Activated CD8-positive, alpha-beta memory T cell treated with anti-CD3 and anti-CD28 coated beads, Interleukin-2, amount 10 ng/mL, durations not matched to agents 7 days and 5 days (primary cell): ENCODE measurements around the gene MSX2. TPM values are rescaled to one million over a fixed set of nuclear protein-coding genes. Genes with fewer than 3 reads are reported as not detected.

Source experiments
- ATAC-seq: fragments of 150-1000 bp; cut with Tn5 transposase; one replicate; pipeline ENCODE4 v1.10.0; 2021; ENCODE audit warnings: moderate library complexity
- CTCF ChIA-PET: fragments of 350-600 bp; sonication (Branson Sonifier 250); formaldehyde crosslinking; loops from one replicate; lab custom pipeline; 2021; ENCODE audit warnings: antibody characterized with exemption; lab: Charles Lee
- DNase-seq: peaks from one replicate; pipeline ENCODE4 v3.0.0-alpha.2; 2020
- H3K27ac Mint-ChIP-seq: one replicate; pipeline ENCODE4 v1.8.0; 2021; ENCODE audit warnings: mild to moderate bottlenecking, mixed read lengths
- H3K27me3 Mint-ChIP-seq: one replicate; pipeline ENCODE4 v1.8.0; 2021; ENCODE audit warnings: mixed read lengths
- H3K36me3 Mint-ChIP-seq: one replicate; pipeline ENCODE4 v1.8.0; 2021; ENCODE audit warnings: mild to moderate bottlenecking, mixed read lengths
- H3K4me1 Mint-ChIP-seq: one replicate; pipeline ENCODE4 v1.8.0; 2021; ENCODE audit warnings: mixed read lengths
- H3K4me3 Mint-ChIP-seq: one replicate; pipeline ENCODE4 v1.8.0; 2021; ENCODE audit warnings: mild to moderate bottlenecking, moderate library complexity, mixed read lengths
- H3K9me3 Mint-ChIP-seq: one replicate; pipeline ENCODE4 v1.8.0; 2022; ENCODE audit warnings: low read depth, mixed read lengths
- total RNA-seq, 2 experiments: library from RNA; stranded (reverse); gene quantifications; one replicate each; pipeline ENCODE4 v1.2.3, GENCODE V29; 2021

Gene MSX2
- total RNA-seq, 2 experiments from 2014 or later, result not detected

- no peaks in the 10 kb centered on the region for H3K4me1 Mint-ChIP-seq
- no peaks in the 10 kb centered on the region for H3K36me3 Mint-ChIP-seq
- DNase-seq, result no peak
- peaks cover 74% of the 10 kb centered on the region for H3K27me3 Mint-ChIP-seq
- H3K9me3 Mint-ChIP-seq, result no peaks in the 10 kb centered on the region
- no peak overlapping the region for H3K4me3 Mint-ChIP-seq
- CTCF ChIA-PET, result no interaction called here
- H3K27ac Mint-ChIP-seq, result no peak overlapping the region
- ATAC-seq, result no peak
These were observed 9.5 kb downstream of the MSX2 start for GRCh38 chr5:174733836-174734235.

- no peaks in the 10 kb centered on the region for H3K4me1 Mint-ChIP-seq
- CTCF ChIA-PET, result no interaction called here
- H3K27ac Mint-ChIP-seq, result no peak overlapping the region
- no peaks in the 10 kb centered on the region for H3K9me3 Mint-ChIP-seq
- H3K27me3 Mint-ChIP-seq, result peaks cover 68% of the 10 kb centered on the region
- DNase-seq, result no peak
- H3K36me3 Mint-ChIP-seq, result no peaks in the 10 kb centered on the region
- ATAC-seq, result no peak
- H3K4me3 Mint-ChIP-seq, result no peak overlapping the region
These were observed 10.5 kb downstream of the MSX2 start for GRCh38 chr5:174734571-174735497.

- ATAC-seq (no peak), DNase-seq (no peak)
- H3K36me3 Mint-ChIP-seq, result no peaks in the 10 kb centered on the region
- CTCF ChIA-PET, result no interaction called here
- no peak overlapping the region for H3K27ac Mint-ChIP-seq
- no peaks in the 10 kb centered on the region for H3K9me3 Mint-ChIP-seq
- no peaks in the 10 kb centered on the region for H3K4me1 Mint-ChIP-seq
- H3K27me3 Mint-ChIP-seq, result peaks cover 67% of the 10 kb centered on the region
- H3K4me3 Mint-ChIP-seq, result no peak overlapping the region
These were observed 11.3 kb downstream of the MSX2 start for GRCh38 chr5:174735498-174736330.

GRCh38 chr5:174736331-174736721, 11.9 kb downstream of the MSX2 start:
- Mint-ChIP-seq H3K4me1 (no peaks in the 10 kb centered on the region), H3K9me3 (peaks cover 2% of the 10 kb centered on the region), H3K27me3 (peaks cover 61% of the 10 kb centered on the region), H3K27ac (no peak overlapping the region), H3K36me3 (no peaks in the 10 kb centered on the region), H3K4me3 (no peak overlapping the region)
- no peak for DNase-seq
- CTCF ChIA-PET, result no interaction called here
- no peak for ATAC-seq

- no peak for ATAC-seq
These were observed 12.4 kb downstream of the MSX2 start for GRCh38 chr5:174736777-174737176.

GRCh38 chr5:174737330-174737729, 12.9 kb downstream of the MSX2 start:
- peaks cover 5% of the 10 kb centered on the region for H3K9me3 Mint-ChIP-seq
- CTCF ChIA-PET, result no interaction called here
- H3K27ac Mint-ChIP-seq, result no peak overlapping the region
- ATAC-seq (no peak), DNase-seq (no peak)
- H3K4me1 Mint-ChIP-seq, result no peaks in the 10 kb centered on the region
- H3K27me3 Mint-ChIP-seq, result peaks cover 51% of the 10 kb centered on the region
- H3K36me3 Mint-ChIP-seq, result no peaks in the 10 kb centered on the region
- H3K4me3 Mint-ChIP-seq, result no peak overlapping the region

More at GRCh38 chr5:174736777-174737176, 12.4 kb downstream of the MSX2 start:
- CTCF ChIA-PET, result no interaction called here
- DNase-seq, result no peak
- Mint-ChIP-seq H3K27me3 (peaks cover 56% of the 10 kb centered on the region), H3K4me3 (no peak overlapping the region), H3K9me3 (peaks cover 5% of the 10 kb centered on the region), H3K4me1 (no peaks in the 10 kb centered on the region), H3K36me3 (no peaks in the 10 kb centered on the region), H3K27ac (no peak overlapping the region)

GRCh38 chr5:174741352-174741751, 17.0 kb downstream of the MSX2 start:
- no peak overlapping the region for H3K27ac Mint-ChIP-seq
- no peaks in the 10 kb centered on the region for H3K4me1 Mint-ChIP-seq
- peaks cover 2% of the 10 kb centered on the region for H3K36me3 Mint-ChIP-seq
- H3K9me3 Mint-ChIP-seq, result peaks cover 15% of the 10 kb centered on the region
- H3K4me3 Mint-ChIP-seq, result no peak overlapping the region
- ATAC-seq (no peak), DNase-seq (no peak)
- peaks cover 12% of the 10 kb centered on the region for H3K27me3 Mint-ChIP-seq
- CTCF ChIA-PET, result no interaction called here

GRCh38 chr5:174744896-174745295, 20.5 kb downstream of the MSX2 start:
- no peaks in the 10 kb centered on the region for H3K4me1 Mint-ChIP-seq
- H3K36me3 Mint-ChIP-seq, result peaks cover 2% of the 10 kb centered on the region
- H3K27me3 Mint-ChIP-seq, result peaks cover 11% of the 10 kb centered on the region
- H3K4me3 Mint-ChIP-seq, result no peak overlapping the region
- H3K9me3 Mint-ChIP-seq, result peaks cover 15% of the 10 kb centered on the region
- DNase-seq (no peak), ATAC-seq (no peak)
- CTCF ChIA-PET, result no interaction called here
- no peak overlapping the region for H3K27ac Mint-ChIP-seq

GRCh38 chr5:174745590-174746103, 21.3 kb downstream of the MSX2 start:
- Mint-ChIP-seq H3K4me3 (no peak overlapping the region), H3K9me3 (peaks cover 15% of the 10 kb centered on the region)
- ATAC-seq, result no peak

GRCh38 chr5:174750711-174751110, 26.3 kb downstream of the MSX2 start:
- H3K27me3 Mint-ChIP-seq, result peaks cover 39% of the 10 kb centered on the region
- H3K4me3 Mint-ChIP-seq, result no peak overlapping the region
- no peak overlapping the region for H3K27ac Mint-ChIP-seq
- no peaks in the 10 kb centered on the region for H3K9me3 Mint-ChIP-seq
- CTCF ChIA-PET, result no interaction called here
- H3K36me3 Mint-ChIP-seq, result no peaks in the 10 kb centered on the region
- no peaks in the 10 kb centered on the region for H3K4me1 Mint-ChIP-seq
- ATAC-seq (no peak), DNase-seq (no peak)

More at GRCh38 chr5:174745590-174746103, 21.3 kb downstream of the MSX2 start:
- peaks cover 2% of the 10 kb centered on the region for H3K36me3 Mint-ChIP-seq
- CTCF ChIA-PET, result no interaction called here
- DNase-seq, result no peak
- no peak overlapping the region for H3K27ac Mint-ChIP-seq
- H3K27me3 Mint-ChIP-seq, result peaks cover 19% of the 10 kb centered on the region
- no peaks in the 10 kb centered on the region for H3K4me1 Mint-ChIP-seq

GRCh38 chr5:174751154-174752000, 27.0 kb downstream of the MSX2 start:
- Mint-ChIP-seq H3K27me3 (peaks cover 39% of the 10 kb centered on the region), H3K27ac (no peak overlapping the region), H3K9me3 (no peaks in the 10 kb centered on the region), H3K36me3 (no peaks in the 10 kb centered on the region), H3K4me3 (no peak overlapping the region), H3K4me1 (no peaks in the 10 kb centered on the region)
- ATAC-seq (no peak), DNase-seq (no peak)
- CTCF ChIA-PET, result no interaction called here

- CTCF ChIA-PET, result no interaction called here
- Mint-ChIP-seq H3K27me3 (peaks cover 39% of the 10 kb centered on the region), H3K36me3 (no peaks in the 10 kb centered on the region), H3K27ac (no peak overlapping the region), H3K9me3 (no peaks in the 10 kb centered on the region), H3K4me3 (no peak overlapping the region), H3K4me1 (no peaks in the 10 kb centered on the region)
- no peak for DNase-seq
- no peak for ATAC-seq
These were observed 27.7 kb downstream of the MSX2 start for GRCh38 chr5:174752121-174752520.

GRCh38 chr5:174755106-174755505, 30.7 kb downstream of the MSX2 start:
- no peaks in the 10 kb centered on the region for H3K4me1 Mint-ChIP-seq
- peaks cover 25% of the 10 kb centered on the region for H3K27me3 Mint-ChIP-seq
- DNase-seq (no peak), ATAC-seq (no peak)
- CTCF ChIA-PET, result no interaction called here
- no peaks in the 10 kb centered on the region for H3K9me3 Mint-ChIP-seq
- no peaks in the 10 kb centered on the region for H3K36me3 Mint-ChIP-seq
- no peak overlapping the region for H3K4me3 Mint-ChIP-seq
- no peak overlapping the region for H3K27ac Mint-ChIP-seq
